H54 (cell line): Measurements from ENCODE around the gene ITIH6.
A peak's percentile ranks its signal among the peaks of the same experiment; 100 is the strongest.
"Not testable (repeated sequence)": the region's sequence is repeated elsewhere in the genome, so short reads cannot be mapped to it uniquely, and the experiment has no call there.

ENCODE experiments used
- DNase-seq: peaks from one replicate; pipeline ENCODE4 v3.0.0; 2011; ENCODE audit warnings: low spot score, mixed read lengths; ENCODE audit not compliant: insufficient read length
- FAIRE-seq: peaks from 3 replicates; lab custom pipeline; 2011; peaks lifted over from hg19 to GRCh38; lab: Jason Lieb, UNC
- POLR2A ChIP-seq: IDR thresholded peaks from 2 replicates; pipeline ENCODE4 v1.6.1; 2011; ENCODE audit warnings: low read depth, mild to moderate bottlenecking, low read length

The ITIH6 gene

GRCh38 chrX:54776987-54777672 is 20.9 kb downstream of the ITIH6 start:
- FAIRE-seq (no peak), DNase-seq (no peak)
- no peak for TF ChIP-seq POLR2A

GRCh38 chrX:54776061-54776460 is 22.0 kb downstream of the ITIH6 start:
- TF ChIP-seq POLR2A: no peak
- FAIRE-seq: no peak
- no peak for DNase-seq

GRCh38 chrX:54774391-54775094 is 23.5 kb downstream of the ITIH6 start:
- DNase-seq, FAIRE-seq: not testable (repeated sequence)

GRCh38 chrX:54758114-54759055 is 39.7 kb downstream of the ITIH6 start:
- DNase-seq (no peak), FAIRE-seq (no peak)
- no peak for TF ChIP-seq POLR2A

- no peak for FAIRE-seq
- TF ChIP-seq POLR2A: no peak
- DNase-seq: no peak
Observed at GRCh38 chrX:54754854-54755253, 43.2 kb downstream of the ITIH6 start.

- FAIRE-seq (no peak), DNase-seq (no peak)
- no peak for TF ChIP-seq POLR2A
Observed at GRCh38 chrX:54748626-54749025, 49.4 kb downstream of the ITIH6 start.

- no peak for DNase-seq
- FAIRE-seq: no peak
- no peak for TF ChIP-seq POLR2A
Observed at GRCh38 chrX:54747733-54748393, 50.2 kb downstream of the ITIH6 start.

- no peak for DNase-seq
- TF ChIP-seq POLR2A: no peak
- FAIRE-seq: no peak
Observed at GRCh38 chrX:54746928-54747327, 51.1 kb downstream of the ITIH6 start.

- no peak for DNase-seq
- no peak for TF ChIP-seq POLR2A
- FAIRE-seq: no peak
Observed at GRCh38 chrX:54745676-54746075, 52.4 kb downstream of the ITIH6 start.

- not testable (repeated sequence) for FAIRE-seq, DNase-seq
Observed at GRCh38 chrX:54738567-54738966, 59.5 kb downstream of the ITIH6 start.

- DNase-seq, FAIRE-seq: not testable (repeated sequence)
Observed at GRCh38 chrX:54736298-54736942, 61.6 kb downstream of the ITIH6 start.

- FAIRE-seq (peak; percentile 81), DNase-seq (peak; percentile 8)
- no peak for TF ChIP-seq POLR2A
Observed at GRCh38 chrX:54721424-54721823, 76.6 kb downstream of the ITIH6 start.

- TF ChIP-seq POLR2A: no peak
- no peak for FAIRE-seq
- no peak for DNase-seq
Observed at GRCh38 chrX:54715621-54716020, 82.4 kb downstream of the ITIH6 start.
